Nephron (organoid): ENCODE results near the gene RRAGB.

Experiments used
- H3K27ac Mint-ChIP-seq, 3 experiments: 2 replicates each; pipeline ENCODE4 v1.8.0; 2020; ENCODE audit warnings: mixed read lengths in 3 of 3, mild to moderate bottlenecking in 2 of 3, moderate library complexity in 1 of 3
- H3K27me3 Mint-ChIP-seq: 2 replicates; pipeline ENCODE4 v1.8.0; 2021; ENCODE audit warnings: low read depth, mild to moderate bottlenecking, moderate library complexity, mixed read lengths
- H3K36me3 Mint-ChIP-seq: 2 replicates; pipeline ENCODE4 v1.8.0; 2020; ENCODE audit warnings: low read depth, mixed read lengths
- H3K4me1 Mint-ChIP-seq: 2 replicates; pipeline ENCODE4 v1.8.0; 2020; ENCODE audit warnings: mixed read lengths
- H3K4me3 Mint-ChIP-seq, 3 experiments: 2 replicates each; pipeline ENCODE4 v1.8.0; 2020; ENCODE audit warnings: mild to moderate bottlenecking in 3 of 3, mixed read lengths in 3 of 3, moderate library complexity in 2 of 3
- H3K9me3 Mint-ChIP-seq: 2 replicates; pipeline ENCODE4 v1.8.0; 2020; ENCODE audit warnings: mixed read lengths
- TF ChIP-seq, protein P1 (sequence below), 3 experiments: fragments of 200-600 bp; sonication (generic); IDR thresholded peaks; one replicate each; pipeline ENCODE4 v1.5.0; 2021; ENCODE audit warnings: antibody characterized with exemption in 3 of 3; ENCODE audit not compliant: unreplicated experiment in 3 of 3

RRAGB gene

DNA sequence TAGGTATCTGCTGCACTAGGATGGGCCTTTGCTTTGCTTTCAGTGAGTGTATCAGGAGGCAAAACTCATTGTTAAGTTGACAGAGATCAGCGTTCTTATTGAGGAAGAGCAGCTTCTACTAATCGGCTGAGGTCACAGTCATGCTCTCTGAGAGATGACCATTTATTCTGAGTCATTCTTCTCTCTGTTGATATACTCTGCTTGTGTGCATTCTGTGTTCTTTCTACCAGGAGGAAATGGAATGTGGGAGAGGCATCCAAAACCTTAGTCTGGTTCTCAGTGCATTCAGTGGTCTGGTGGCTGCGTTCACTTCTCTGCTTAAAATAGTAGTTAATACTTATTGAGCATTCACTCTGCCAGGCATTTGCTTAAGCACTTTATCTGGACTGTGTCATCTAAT, 66.2 kb downstream of the RRAGB start:
- Mint-ChIP-seq H3K9me3 (peaks cover 27% of the 10 kb centered on the region), H3K36me3 (peaks cover 6% of the 10 kb centered on the region), H3K27me3 (no peaks in the 10 kb centered on the region), H3K27ac (no peak overlapping the region), H3K4me3 (no peak overlapping the region), H3K4me1 (no peaks in the 10 kb centered on the region)
- TF ChIP-seq, protein P1, sequence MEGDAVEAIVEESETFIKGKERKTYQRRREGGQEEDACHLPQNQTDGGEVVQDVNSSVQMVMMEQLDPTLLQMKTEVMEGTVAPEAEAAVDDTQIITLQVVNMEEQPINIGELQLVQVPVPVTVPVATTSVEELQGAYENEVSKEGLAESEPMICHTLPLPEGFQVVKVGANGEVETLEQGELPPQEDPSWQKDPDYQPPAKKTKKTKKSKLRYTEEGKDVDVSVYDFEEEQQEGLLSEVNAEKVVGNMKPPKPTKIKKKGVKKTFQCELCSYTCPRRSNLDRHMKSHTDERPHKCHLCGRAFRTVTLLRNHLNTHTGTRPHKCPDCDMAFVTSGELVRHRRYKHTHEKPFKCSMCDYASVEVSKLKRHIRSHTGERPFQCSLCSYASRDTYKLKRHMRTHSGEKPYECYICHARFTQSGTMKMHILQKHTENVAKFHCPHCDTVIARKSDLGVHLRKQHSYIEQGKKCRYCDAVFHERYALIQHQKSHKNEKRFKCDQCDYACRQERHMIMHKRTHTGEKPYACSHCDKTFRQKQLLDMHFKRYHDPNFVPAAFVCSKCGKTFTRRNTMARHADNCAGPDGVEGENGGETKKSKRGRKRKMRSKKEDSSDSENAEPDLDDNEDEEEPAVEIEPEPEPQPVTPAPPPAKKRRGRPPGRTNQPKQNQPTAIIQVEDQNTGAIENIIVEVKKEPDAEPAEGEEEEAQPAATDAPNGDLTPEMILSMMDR (IDR thresholded peaks at IDR 0.05; ENCODE audit: unreplicated experiment in 3 of 3) = no peak

- H3K27me3 Mint-ChIP-seq = no peaks in the 10 kb centered on the region
- peaks cover 3% of the 10 kb centered on the region for H3K36me3 Mint-ChIP-seq
- no peaks in the 10 kb centered on the region for H3K4me1 Mint-ChIP-seq
- no peak overlapping the region for H3K27ac Mint-ChIP-seq
- H3K9me3 Mint-ChIP-seq = peaks cover 16% of the 10 kb centered on the region
- TF ChIP-seq, protein P1 (IDR thresholded peaks at IDR 0.05; ENCODE audit: unreplicated experiment in 3 of 3) = no peak
- no peak overlapping the region for H3K4me3 Mint-ChIP-seq
Measured at GRCh38 chrX:55787063-55787462, 69.5 kb downstream of the RRAGB start.

GRCh38 chrX:55787727-55788126, 70.2 kb downstream of the RRAGB start:
- Mint-ChIP-seq H3K4me3 (no peak overlapping the region), H3K27ac (no peak overlapping the region), H3K27me3 (no peaks in the 10 kb centered on the region), H3K4me1 (no peaks in the 10 kb centered on the region), H3K36me3 (peaks cover 3% of the 10 kb centered on the region), H3K9me3 (peaks cover 11% of the 10 kb centered on the region)
- TF ChIP-seq, protein P1 (IDR thresholded peaks at IDR 0.05; ENCODE audit: unreplicated experiment in 3 of 3) = no peak

- H3K9me3 Mint-ChIP-seq = peaks cover 3% of the 10 kb centered on the region
- no peak overlapping the region for H3K4me3 Mint-ChIP-seq
- H3K27ac Mint-ChIP-seq = no peak overlapping the region
- H3K4me1 Mint-ChIP-seq = no peaks in the 10 kb centered on the region
- no peaks in the 10 kb centered on the region for H3K36me3 Mint-ChIP-seq
- H3K27me3 Mint-ChIP-seq = no peaks in the 10 kb centered on the region
- TF ChIP-seq, protein P1 (IDR thresholded peaks at IDR 0.05; ENCODE audit: unreplicated experiment in 3 of 3) = no peak
Measured at GRCh38 chrX:55794405-55794804, 76.9 kb downstream of the RRAGB start.

- Mint-ChIP-seq H3K27me3 (no peaks in the 10 kb centered on the region), H3K9me3 (peaks cover 3% of the 10 kb centered on the region), H3K4me1 (no peaks in the 10 kb centered on the region), H3K36me3 (no peaks in the 10 kb centered on the region), H3K27ac (no peak overlapping the region), H3K4me3 (no peak overlapping the region)
- TF ChIP-seq, protein P1 (IDR thresholded peaks at IDR 0.05; ENCODE audit: unreplicated experiment in 3 of 3) = no peak
Measured at GRCh38 chrX:55796496-55796895, 78.9 kb downstream of the RRAGB start.

DNA sequence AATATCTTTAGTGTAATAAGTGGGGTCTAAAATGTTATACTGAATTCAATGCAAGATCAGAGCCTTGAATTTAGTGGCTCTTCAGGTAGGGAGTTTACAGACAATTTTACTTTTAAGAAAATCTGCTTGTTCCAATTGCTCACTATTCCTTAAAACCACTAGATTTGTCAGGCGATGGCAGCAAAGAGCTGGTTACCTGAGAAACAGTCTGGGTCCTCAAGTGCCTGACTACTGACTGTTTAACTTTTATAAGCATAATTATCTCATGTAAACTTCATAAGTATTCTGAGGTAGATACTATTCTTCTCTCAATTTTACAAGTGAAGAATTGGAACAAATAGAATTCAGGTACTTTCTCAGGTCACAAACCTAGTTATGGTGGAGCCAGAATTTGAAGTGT, 84.3 kb downstream of the RRAGB start:
- TF ChIP-seq, protein P1 (IDR thresholded peaks at IDR 0.05; ENCODE audit: unreplicated experiment in 3 of 3) = no peak
- Mint-ChIP-seq H3K27ac (no peak overlapping the region), H3K36me3 (no peaks in the 10 kb centered on the region), H3K27me3 (no peaks in the 10 kb centered on the region), H3K4me1 (no peaks in the 10 kb centered on the region), H3K4me3 (no peak overlapping the region), H3K9me3 (peaks cover 3% of the 10 kb centered on the region)
